Neural cell (in vitro differentiated cells): ENCODE results near the gene BCO1. TPM values are rescaled to one million over a fixed set of nuclear protein-coding genes. Genes with fewer than 3 reads are reported as not detected.

ENCODE experiments used
- H2AFZ ChIP-seq: fragments of 200-600, 300-800 bp; sonication (generic), shearing (Covaris generic); 2 replicates; pipeline ENCODE4 v1.6.0; 2014; ENCODE audit warnings: low read depth, mild to moderate bottlenecking, antibody characterized with exemption, low read length, moderate library complexity
- H3F3A ChIP-seq: fragments of 200-600 bp; shearing (Covaris generic); 2 replicates; pipeline ENCODE4 v1.6.1; 2016; ENCODE audit warnings: mild to moderate bottlenecking, moderate library complexity, mixed read lengths, antibody characterized with exemption, low read length; ENCODE audit not compliant: insufficient read depth, poor library complexity, severe bottlenecking
- H3K27ac ChIP-seq: fragments of 200-600, 300-800 bp; sonication (generic), shearing (Covaris generic); 2 replicates; pipeline ENCODE4 v1.5.1; 2014; ENCODE audit warnings: mild to moderate bottlenecking, low read length, moderate library complexity
- H3K27me3 ChIP-seq: fragments of 300-800, 200-600 bp; sonication (generic), shearing (Covaris generic); 2 replicates; pipeline ENCODE4 v1.6.0; 2014; ENCODE audit warnings: mild to moderate bottlenecking, low read depth, low read length, moderate library complexity; ENCODE audit not compliant: insufficient read depth
- H3K36me3 ChIP-seq: fragments of 300-800, 200-600 bp; sonication (generic), shearing (Covaris generic); 2 replicates; pipeline ENCODE4 v1.5.1; 2014; ENCODE audit warnings: mild to moderate bottlenecking, antibody characterized with exemption, low read length, moderate library complexity; ENCODE audit not compliant: insufficient read depth
- H3K4me2 ChIP-seq: fragments of 300-800, 200-600 bp; sonication (generic), shearing (Covaris generic); 2 replicates; pipeline ENCODE4 v1.6.0; 2014; ENCODE audit warnings: mild to moderate bottlenecking, low read length
- H3K4me3 ChIP-seq: fragments of 300-800, 200-600 bp; sonication (generic), shearing (Covaris generic); 2 replicates; pipeline ENCODE4 v1.5.1; 2014; ENCODE audit warnings: mild to moderate bottlenecking, low read length, moderate library complexity
- H3K79me2 ChIP-seq: fragments of 200-600 bp; shearing (Covaris generic); replicated peaks from 2 replicates; pipeline ENCODE4 v1.6.0; 2014; ENCODE audit warnings: mild to moderate bottlenecking, low read length, moderate library complexity; ENCODE audit not compliant: insufficient read depth
- H3K9ac ChIP-seq: fragments of 300-800, 200-600 bp; sonication (generic), shearing (Covaris generic); 2 replicates; pipeline ENCODE4 v1.6.1; 2016; ENCODE audit warnings: mild to moderate bottlenecking, low read length, mixed read lengths
- H3K9me2 ChIP-seq: fragments of 200-600 bp; shearing (Covaris generic); 2 replicates; pipeline ENCODE4 v1.6.1; 2016; ENCODE audit warnings: mild to moderate bottlenecking, low read length, mixed read lengths; ENCODE audit not compliant: insufficient read depth
- H3K9me3 ChIP-seq: fragments of 200-600, 300-800 bp; sonication (generic), shearing (Covaris generic); 2 replicates; pipeline ENCODE4 v1.6.1; 2016; ENCODE audit warnings: mild to moderate bottlenecking, mixed run types, low read length, moderate library complexity, mixed read lengths
- H4K20me1 ChIP-seq: fragments of 200-600 bp; shearing (Covaris generic); 2 replicates; pipeline ENCODE4 v1.6.1; 2016; ENCODE audit warnings: mild to moderate bottlenecking, mixed run types; ENCODE audit not compliant: insufficient read depth
- CTCF ChIP-seq: fragments of 450-650 bp; IDR thresholded peaks from 2 replicates; pipeline ENCODE4 v1.5.1; 2014; ENCODE audit warnings: antibody characterized with exemption, mild to moderate bottlenecking, moderate library complexity; ENCODE audit not compliant: poor library complexity, severe bottlenecking
- EP300 ChIP-seq: fragments of 450-650 bp; conservative IDR thresholded peaks from 2 replicates; pipeline ENCODE4 v1.6.1; 2014; ENCODE audit warnings: antibody characterized with exemption, mild to moderate bottlenecking, moderate library complexity; ENCODE audit not compliant: poor library complexity, severe bottlenecking
- EZH2 ChIP-seq: fragments of 200-600, 300-800 bp; shearing (Covaris generic), sonication (generic); IDR thresholded peaks from 2 replicates; pipeline ENCODE4 v1.6.1; 2014; ENCODE audit warnings: antibody characterized with exemption, low read length, borderline replicate concordance, mild to moderate bottlenecking; ENCODE audit not compliant: insufficient read depth, poor library complexity, severe bottlenecking
- MXI1 ChIP-seq: fragments of 450-650 bp; conservative IDR thresholded peaks from 2 replicates; pipeline ENCODE4 v1.6.1; 2014; ENCODE audit warnings: antibody characterized with exemption, mild to moderate bottlenecking; ENCODE audit not compliant: poor library complexity, severe bottlenecking
- POLR2AphosphoS5 ChIP-seq: IDR thresholded peaks from 2 replicates; pipeline ENCODE4 v1.6.1; 2012
- RAD21 ChIP-seq: fragments of 450-650 bp; conservative IDR thresholded peaks from 2 replicates; pipeline ENCODE4 v1.6.1; 2014; ENCODE audit warnings: antibody characterized with exemption, mild to moderate bottlenecking, moderate library complexity
- REST ChIP-seq: IDR thresholded peaks from 2 replicates; pipeline ENCODE4 v1.6.1; 2012; ENCODE audit warnings: borderline replicate concordance
- SMC3 ChIP-seq: fragments of 450-650 bp; conservative IDR thresholded peaks from 2 replicates; pipeline ENCODE4 v1.6.1; 2014; ENCODE audit warnings: antibody characterized with exemption, mild to moderate bottlenecking, moderate library complexity; ENCODE audit not compliant: poor library complexity
- TAF1 ChIP-seq: IDR thresholded peaks from 2 replicates; pipeline ENCODE4 v1.6.1; 2012; ENCODE audit warnings: low read depth
- polyA plus RNA-seq: library from polyadenylated mRNA; depleted of rRNA; stranded (reverse); fragments of >200 nt; gene quantifications from 2 replicates; pipeline ENCODE4 v1.2.3, GENCODE V29; 2014

BCO1 gene
- polyA plus RNA-seq, 1 donor from 2014 or later: not detected

- no peaks in the 10 kb centered on the region for H3K79me2 ChIP-seq
- no peaks in the 10 kb centered on the region for H3F3A ChIP-seq
- no peaks in the 10 kb centered on the region for H3K27me3 ChIP-seq
- no peak overlapping the region for H3K4me3 ChIP-seq
- no peak overlapping the region for H3K27ac ChIP-seq
- H3K9me3 ChIP-seq: no peaks in the 10 kb centered on the region
- H3K9me2 ChIP-seq: no peaks in the 10 kb centered on the region
- H4K20me1 ChIP-seq: no peaks in the 10 kb centered on the region
- H3K9ac ChIP-seq: no peak overlapping the region
- TF ChIP-seq CTCF (no peak), REST (no peak), EP300 (no peak), RAD21 (no peak), EZH2 (no peak), POLR2AphosphoS5 (no peak), SMC3 (no peak), MXI1 (no peak), TAF1 (no peak)
- H3K4me2 ChIP-seq: no peak overlapping the region
- no peaks in the 10 kb centered on the region for H3K36me3 ChIP-seq
- no peak overlapping the region for H2AFZ ChIP-seq
These were observed 36.6 kb downstream of the BCO1 start for GRCh38 chr16:81275064-81275532.

DNA sequence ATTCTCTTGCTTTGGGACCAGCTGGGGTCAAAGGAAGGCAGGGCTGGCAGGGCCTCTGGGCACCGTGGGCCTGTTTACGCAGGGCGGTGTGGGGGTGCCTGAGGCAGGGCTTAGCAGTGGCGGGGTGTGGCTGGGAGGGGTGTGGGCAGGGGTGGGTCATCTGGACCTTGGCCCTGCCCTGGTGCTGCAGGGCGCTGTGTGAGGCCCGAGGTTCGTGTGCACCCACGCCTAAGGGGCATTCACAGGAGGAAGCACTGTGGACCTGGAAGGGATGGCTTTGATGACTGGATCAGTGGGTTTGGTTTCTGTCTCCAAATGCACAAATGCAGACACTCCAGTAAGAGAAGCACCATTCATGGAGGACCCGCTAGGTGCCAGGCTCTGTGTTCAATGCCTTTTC, 37.3 kb downstream of the BCO1 start:
- Histone ChIP-seq H3K4me2 (no peak overlapping the region), H3K79me2 (no peaks in the 10 kb centered on the region), H3K36me3 (no peaks in the 10 kb centered on the region), H2AFZ (no peak overlapping the region), H3K9me3 (no peaks in the 10 kb centered on the region), H3K9me2 (no peaks in the 10 kb centered on the region), H4K20me1 (no peaks in the 10 kb centered on the region), H3K27ac (no peak overlapping the region), H3F3A (no peaks in the 10 kb centered on the region), H3K9ac (no peak overlapping the region), H3K27me3 (no peaks in the 10 kb centered on the region), H3K4me3 (no peak overlapping the region)
- TF ChIP-seq REST (no peak), TAF1 (no peak), RAD21 (no peak), MXI1 (no peak), EZH2 (no peak), POLR2AphosphoS5 (no peak), SMC3 (no peak), EP300 (no peak), CTCF (no peak)
